ENCODE measurements around the gene TRIO.

DNA sequence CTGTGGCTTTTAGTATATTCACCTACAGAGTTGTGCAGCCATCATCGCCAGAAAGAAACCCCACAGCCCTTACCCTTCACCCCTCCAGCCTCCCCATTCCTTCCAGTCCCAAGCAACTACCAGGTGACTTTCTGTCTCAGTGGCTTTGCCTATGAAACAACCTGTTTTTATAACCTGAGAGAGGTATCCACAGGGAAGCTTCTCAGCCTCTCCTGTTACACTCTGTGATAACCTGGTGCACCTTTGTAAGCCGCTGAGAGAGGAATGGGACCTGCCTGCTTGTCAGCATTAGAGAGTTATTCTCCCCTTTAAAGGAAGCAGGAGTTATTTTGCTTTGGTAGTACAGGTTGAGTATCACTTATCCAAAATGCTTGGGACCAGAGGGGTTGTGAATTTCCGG lies 93.6 kb downstream of the TRIO start:
- TF ChIP-seq, protein P1, sequence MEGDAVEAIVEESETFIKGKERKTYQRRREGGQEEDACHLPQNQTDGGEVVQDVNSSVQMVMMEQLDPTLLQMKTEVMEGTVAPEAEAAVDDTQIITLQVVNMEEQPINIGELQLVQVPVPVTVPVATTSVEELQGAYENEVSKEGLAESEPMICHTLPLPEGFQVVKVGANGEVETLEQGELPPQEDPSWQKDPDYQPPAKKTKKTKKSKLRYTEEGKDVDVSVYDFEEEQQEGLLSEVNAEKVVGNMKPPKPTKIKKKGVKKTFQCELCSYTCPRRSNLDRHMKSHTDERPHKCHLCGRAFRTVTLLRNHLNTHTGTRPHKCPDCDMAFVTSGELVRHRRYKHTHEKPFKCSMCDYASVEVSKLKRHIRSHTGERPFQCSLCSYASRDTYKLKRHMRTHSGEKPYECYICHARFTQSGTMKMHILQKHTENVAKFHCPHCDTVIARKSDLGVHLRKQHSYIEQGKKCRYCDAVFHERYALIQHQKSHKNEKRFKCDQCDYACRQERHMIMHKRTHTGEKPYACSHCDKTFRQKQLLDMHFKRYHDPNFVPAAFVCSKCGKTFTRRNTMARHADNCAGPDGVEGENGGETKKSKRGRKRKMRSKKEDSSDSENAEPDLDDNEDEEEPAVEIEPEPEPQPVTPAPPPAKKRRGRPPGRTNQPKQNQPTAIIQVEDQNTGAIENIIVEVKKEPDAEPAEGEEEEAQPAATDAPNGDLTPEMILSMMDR (IDR thresholded peaks at IDR 0.05) = no peak
- TF ChIP-seq POLR2A (IDR thresholded peaks at IDR 0.05) = no peak
